GM12878 (cell line): ENCODE data around the gene USP54. TPM values are rescaled to one million over a fixed set of nuclear protein-coding genes. Genes with fewer than 3 reads are reported as not detected.

Experiments used
- BACH1 ChIP-seq: fragments of 450-650 bp; IDR thresholded peaks from 2 replicates; pipeline ENCODE4 v1.6.1; 2017; ENCODE audit warnings: mild to moderate bottlenecking, borderline replicate concordance
- CBX5 ChIP-seq: sonication (generic); IDR thresholded peaks from 2 replicates; pipeline ENCODE4 v1.6.1; 2016; ENCODE audit warnings: low read depth, moderate library complexity, mild to moderate bottlenecking, inconsistent platforms
- EED ChIP-seq: sonication (generic); IDR thresholded peaks from 2 replicates; pipeline ENCODE4 v1.6.1; 2016; ENCODE audit warnings: antibody characterized with exemption, low read depth
- ETV6 ChIP-seq, 2 experiments: fragments of 450-650 bp in 1 of 2; IDR thresholded peaks in 1 of 2; conservative IDR thresholded peaks in 1 of 2; 2 replicates each; pipeline ENCODE4 v1.6.1; 2014; ENCODE audit warnings: antibody characterized with exemption in 1 of 2, borderline replicate concordance in 1 of 2, low read depth in 1 of 2, mild to moderate bottlenecking in 1 of 2, moderate library complexity in 1 of 2
- IKZF2 ChIP-seq, 2 experiments: fragments of 450-650 bp; IDR thresholded peaks; 2 replicates each; pipeline ENCODE4 v1.6.1; 2017; ENCODE audit warnings: mild to moderate bottlenecking in 2 of 2, moderate library complexity in 2 of 2
- IRF5 ChIP-seq: fragments of 450-650 bp; IDR thresholded peaks from 2 replicates; pipeline ENCODE4 v1.6.1; 2017; ENCODE audit warnings: borderline replicate concordance
- MEF2A ChIP-seq: IDR thresholded peaks from 2 replicates; pipeline ENCODE4 v1.6.1; 2011; ENCODE audit warnings: low read depth, mild to moderate bottlenecking, low read length, moderate library complexity; ENCODE audit not compliant: insufficient read depth
- MTA2 ChIP-seq: fragments of 450-650 bp; IDR thresholded peaks from 2 replicates; pipeline ENCODE4 v1.6.1; 2016; ENCODE audit warnings: low read depth, mild to moderate bottlenecking, moderate library complexity
- NFIC ChIP-seq: IDR thresholded peaks from 2 replicates; pipeline ENCODE4 v1.6.1; 2012; ENCODE audit warnings: low read depth, mild to moderate bottlenecking, inconsistent platforms, low read length, moderate library complexity
- NFXL1 ChIP-seq: fragments of 450-650 bp; IDR thresholded peaks from 2 replicates; pipeline ENCODE4 v1.6.1; 2017; ENCODE audit warnings: antibody characterized with exemption, mild to moderate bottlenecking, borderline replicate concordance
- PKNOX1 ChIP-seq: fragments of 450-650 bp; IDR thresholded peaks from 2 replicates; pipeline ENCODE4 v1.6.1; 2016; ENCODE audit warnings: mild to moderate bottlenecking
- PML ChIP-seq: IDR thresholded peaks from 2 replicates; pipeline ENCODE4 v1.6.1; 2012; ENCODE audit warnings: low read length, inconsistent platforms
- POLR2AphosphoS2 ChIP-seq: IDR thresholded peaks from 2 replicates; pipeline ENCODE4 v1.6.1; 2011; ENCODE audit warnings: low read depth, mild to moderate bottlenecking, low read length, improper control_type of control experiment, moderate library complexity
- RAD51 ChIP-seq: fragments of 450-650 bp; IDR thresholded peaks from 2 replicates; pipeline ENCODE4 v1.6.1; 2016; ENCODE audit warnings: moderate library complexity, mild to moderate bottlenecking, inconsistent platforms
- RB1 ChIP-seq: fragments of 450-650 bp; formaldehyde crosslinking; IDR thresholded peaks from 2 replicates; pipeline ENCODE4 v1.6.1; 2017; ENCODE audit warnings: mild to moderate bottlenecking, borderline replicate concordance
- RBBP5 ChIP-seq: fragments of 200-600 bp; sonication (generic); conservative IDR thresholded peaks from 2 replicates; pipeline ENCODE4 v1.6.1; 2016
- SMC3 ChIP-seq: IDR thresholded peaks from 2 replicates; pipeline ENCODE4 v1.6.1; 2011; ENCODE audit warnings: low read length, improper control_type of control experiment, borderline replicate concordance
- STAT3 ChIP-seq: IDR thresholded peaks from 2 replicates; pipeline ENCODE4 v1.6.1; 2011; ENCODE audit warnings: low read depth, low read length, improper control_type of control experiment
- WRNIP1 ChIP-seq: IDR thresholded peaks from 2 replicates; pipeline ENCODE4 v1.6.1; 2011; ENCODE audit warnings: low read depth, low read length, improper control_type of control experiment, borderline replicate concordance
- ZNF24 ChIP-seq: fragments of 450-650 bp; IDR thresholded peaks from 2 replicates; pipeline ENCODE4 v1.6.1; 2017; ENCODE audit warnings: antibody characterized with exemption, mild to moderate bottlenecking
- ZNF274 ChIP-seq: IDR thresholded peaks from one replicate; pipeline ENCODE4 v1.8.0; 2011; ENCODE audit not compliant: insufficient read length, insufficient read depth
- ZNF622 ChIP-seq: fragments of 450-650 bp; IDR thresholded peaks from 2 replicates; pipeline ENCODE4 v1.6.1; 2017; ENCODE audit warnings: mild to moderate bottlenecking, inconsistent platforms
- polyA plus RNA-seq, 11 experiments: library from polyadenylated mRNA; depleted of rRNA in 4 of 11; unstranded in 6 of 11; stranded (reverse) in 5 of 11; fragments of >200 nt; fragmentation: Nextera tagmentation in 4 of 11; fragmentation: Illumina TruSeq in 1 of 11; extraction: Ambion mirVana in 4 of 11; extraction: Trizol in 1 of 11; gene quantifications; 1 replicate in 1 of 11; 2 replicates in 10 of 11; pipeline versions ENCODE4 v1.2.1 to v1.2.3, GENCODE V29; 2011 to 2016; ENCODE audit warnings: inconsistent platforms in 2 of 11, missing spikeins in 2 of 11, low read depth in 1 of 11
- total RNA-seq, 4 experiments: library from RNA; depleted of rRNA in 3 of 4; stranded (reverse); fragments of >200 nt in 3 of 4; fragmentation: Illumina TruSeq in 1 of 4; extraction: Trizol in 1 of 4; gene quantifications; 2 replicates each; pipeline versions ENCODE4 v1.2.1 to v1.2.3, GENCODE V29; 2013 to 2021
- TF ChIP-seq, protein P1 (sequence below): fragments of 450-650 bp; IDR thresholded peaks from 2 replicates; pipeline ENCODE4 v1.6.1; 2017; ENCODE audit warnings: low read depth, mild to moderate bottlenecking, moderate library complexity
- TF ChIP-seq, protein P2 (sequence below): fragments of 450-650 bp; IDR thresholded peaks from 2 replicates; pipeline ENCODE4 v1.6.1; 2017; ENCODE audit warnings: mild to moderate bottlenecking, moderate library complexity

The USP54 gene
- total and polyA plus RNA-seq, 10 of the 15 experiments (the other 5 are each of a cell fraction or from before 2014, with no cell fraction given) = 0.93 to 10.5 (median 5.5) TPM

DNA sequence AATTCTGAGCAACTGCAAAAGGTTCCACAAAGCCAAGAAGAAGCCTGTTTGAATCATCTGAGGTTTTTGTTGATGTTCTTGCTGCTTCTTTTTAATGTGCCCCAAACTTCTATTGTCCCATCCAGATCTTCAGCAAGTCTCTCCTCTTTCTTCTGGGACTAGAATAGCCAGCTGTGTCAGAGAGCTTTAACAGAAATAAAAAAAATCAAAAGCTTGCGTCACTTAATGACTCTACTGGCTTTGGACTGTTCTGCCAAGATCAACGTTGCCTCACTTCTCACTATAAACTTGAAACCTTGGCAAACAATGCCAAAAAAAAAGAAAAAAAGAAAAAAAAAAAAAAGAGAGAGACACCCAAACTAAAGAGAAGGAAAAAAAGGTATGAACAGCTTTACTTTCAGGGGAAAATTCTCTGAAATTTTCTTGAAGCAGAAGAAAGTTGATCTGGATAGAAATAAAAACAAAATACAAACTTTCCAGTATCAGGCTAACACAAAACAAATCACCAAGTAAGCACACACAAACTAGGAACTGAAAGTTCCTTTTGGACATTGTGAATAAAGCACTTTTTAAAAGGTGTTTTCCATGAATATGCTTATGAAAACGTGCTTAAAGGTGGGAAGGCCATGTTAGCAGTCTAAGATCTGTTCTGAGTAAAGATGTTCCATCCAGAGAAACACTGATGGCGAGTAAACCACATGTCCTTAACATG lies 14.8 kb downstream of the USP54 start (continued):
- TF ChIP-seq, protein P1, sequence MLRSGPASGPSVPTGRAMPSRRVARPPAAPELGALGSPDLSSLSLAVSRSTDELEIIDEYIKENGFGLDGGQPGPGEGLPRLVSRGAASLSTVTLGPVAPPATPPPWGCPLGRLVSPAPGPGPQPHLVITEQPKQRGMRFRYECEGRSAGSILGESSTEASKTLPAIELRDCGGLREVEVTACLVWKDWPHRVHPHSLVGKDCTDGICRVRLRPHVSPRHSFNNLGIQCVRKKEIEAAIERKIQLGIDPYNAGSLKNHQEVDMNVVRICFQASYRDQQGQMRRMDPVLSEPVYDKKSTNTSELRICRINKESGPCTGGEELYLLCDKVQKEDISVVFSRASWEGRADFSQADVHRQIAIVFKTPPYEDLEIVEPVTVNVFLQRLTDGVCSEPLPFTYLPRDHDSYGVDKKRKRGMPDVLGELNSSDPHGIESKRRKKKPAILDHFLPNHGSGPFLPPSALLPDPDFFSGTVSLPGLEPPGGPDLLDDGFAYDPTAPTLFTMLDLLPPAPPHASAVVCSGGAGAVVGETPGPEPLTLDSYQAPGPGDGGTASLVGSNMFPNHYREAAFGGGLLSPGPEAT = peak; percentile 92
- no peak for TF ChIP-seq CBX5
- TF ChIP-seq SMC3 = no peak
- TF ChIP-seq EED = no peak
- no peak for TF ChIP-seq ETV6 (conservative IDR thresholded peaks at IDR 0.05 in 1 of 2, IDR thresholded peaks at IDR 0.05 in 1 of 2; ENCODE audit: borderline replicate concordance in 1 of 2, low read depth in 1 of 2)
- peak; percentile 29; the same call in 1 of the 2 replicates for TF ChIP-seq NFIC
- TF ChIP-seq IKZF2 (IDR thresholded peaks at IDR 0.05) = peak; percentile 73 to 80
- TF ChIP-seq MEF2A = no peak
- peak; percentile 43; the same call in 1 of the 2 replicates for TF ChIP-seq MTA2
- no peak for TF ChIP-seq RB1
- TF ChIP-seq RAD51 = no peak
- TF ChIP-seq WRNIP1 = no peak
- no peak for TF ChIP-seq PKNOX1
- no peak for TF ChIP-seq POLR2AphosphoS2
- TF ChIP-seq NFXL1 = no peak
- no peak for TF ChIP-seq PML
- TF ChIP-seq ZNF274 = no peak
- no peak for TF ChIP-seq ZNF622
- no peak for TF ChIP-seq RBBP5
- TF ChIP-seq, protein P2, sequence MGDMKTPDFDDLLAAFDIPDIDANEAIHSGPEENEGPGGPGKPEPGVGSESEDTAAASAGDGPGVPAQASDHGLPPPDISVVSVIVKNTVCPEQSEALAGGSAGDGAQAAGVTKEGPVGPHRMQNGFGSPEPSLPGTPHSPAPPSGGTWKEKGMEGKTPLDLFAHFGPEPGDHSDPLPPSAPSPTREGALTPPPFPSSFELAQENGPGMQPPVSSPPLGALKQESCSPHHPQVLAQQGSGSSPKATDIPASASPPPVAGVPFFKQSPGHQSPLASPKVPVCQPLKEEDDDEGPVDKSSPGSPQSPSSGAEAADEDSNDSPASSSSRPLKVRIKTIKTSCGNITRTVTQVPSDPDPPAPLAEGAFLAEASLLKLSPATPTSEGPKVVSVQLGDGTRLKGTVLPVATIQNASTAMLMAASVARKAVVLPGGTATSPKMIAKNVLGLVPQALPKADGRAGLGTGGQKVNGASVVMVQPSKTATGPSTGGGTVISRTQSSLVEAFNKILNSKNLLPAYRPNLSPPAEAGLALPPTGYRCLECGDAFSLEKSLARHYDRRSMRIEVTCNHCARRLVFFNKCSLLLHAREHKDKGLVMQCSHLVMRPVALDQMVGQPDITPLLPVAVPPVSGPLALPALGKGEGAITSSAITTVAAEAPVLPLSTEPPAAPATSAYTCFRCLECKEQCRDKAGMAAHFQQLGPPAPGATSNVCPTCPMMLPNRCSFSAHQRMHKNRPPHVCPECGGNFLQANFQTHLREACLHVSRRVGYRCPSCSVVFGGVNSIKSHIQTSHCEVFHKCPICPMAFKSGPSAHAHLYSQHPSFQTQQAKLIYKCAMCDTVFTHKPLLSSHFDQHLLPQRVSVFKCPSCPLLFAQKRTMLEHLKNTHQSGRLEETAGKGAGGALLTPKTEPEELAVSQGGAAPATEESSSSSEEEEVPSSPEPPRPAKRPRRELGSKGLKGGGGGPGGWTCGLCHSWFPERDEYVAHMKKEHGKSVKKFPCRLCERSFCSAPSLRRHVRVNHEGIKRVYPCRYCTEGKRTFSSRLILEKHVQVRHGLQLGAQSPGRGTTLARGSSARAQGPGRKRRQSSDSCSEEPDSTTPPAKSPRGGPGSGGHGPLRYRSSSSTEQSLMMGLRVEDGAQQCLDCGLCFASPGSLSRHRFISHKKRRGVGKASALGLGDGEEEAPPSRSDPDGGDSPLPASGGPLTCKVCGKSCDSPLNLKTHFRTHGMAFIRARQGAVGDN = peak; percentile 40
- peak; percentile 63; the same call in 1 of the 2 replicates for TF ChIP-seq BACH1
- TF ChIP-seq IRF5 = no peak
- TF ChIP-seq STAT3 = no peak
- 0 out of 2 replicates have a peak, but pooled peaks have one; percentile 29 for TF ChIP-seq ZNF24
